Upper lobe of right lung (tissue), 1 donor: ENCODE data around the gene TEDC1. TPM values are rescaled to one million over a fixed set of nuclear protein-coding genes. Genes with fewer than 3 reads are reported as not detected.

Experiments
- ATAC-seq: fragments of 200-7000 bp; cut with Tn5 transposase; one replicate; pipeline ENCODE4 v1.9.1; 2020; ENCODE audit warnings: mild to moderate bottlenecking, moderate library complexity
- DNase-seq: peaks from one replicate; pipeline ENCODE4 v3.0.0-alpha.2; 2020
- H3K27ac ChIP-seq: fragments of 200-600 bp; one replicate; pipeline ENCODE4 v1.8.0; 2022
- H3K27me3 ChIP-seq: fragments of 200-600 bp; one replicate; pipeline ENCODE4 v1.8.0; 2022; ENCODE audit warnings: mild to moderate bottlenecking
- H3K36me3 ChIP-seq: fragments of 200-600 bp; one replicate; pipeline ENCODE4 v1.8.0; 2022
- H3K4me1 ChIP-seq: fragments of 200-600 bp; one replicate; pipeline ENCODE4 v1.8.0; 2022
- H3K4me3 ChIP-seq: fragments of 200-600 bp; one replicate; pipeline ENCODE4 v1.8.0; 2022; ENCODE audit warnings: mild to moderate bottlenecking
- H3K9me3 ChIP-seq: fragments of 200-600 bp; one replicate; pipeline ENCODE4 v1.8.0; 2022
- intact Hi-C: fragments of 100-400 bp; cut with DNase I; formaldehyde crosslinking; loops from one replicate; pipeline ENCODE4 v1.11.0; 2022
- long read RNA-seq: library from polyadenylated mRNA; unstranded; transcript quantifications from one replicate; pipeline ENCODE4 v2.0.0, GENCODE V29; 2021
- total RNA-seq: library from RNA; stranded (reverse); fragmentation: NEBNext Ultra II Directional; extraction: Animal tissue kit (Norgen Biotek cat#: 25700); gene quantifications from one replicate; pipeline ENCODE4 v1.2.1, GENCODE V29; 2021
- TF ChIP-seq, protein P1 (sequence below): fragments of 200-600 bp; IDR thresholded peaks from one replicate; pipeline ENCODE4 v1.8.0; 2022; ENCODE audit warnings: antibody characterized with exemption
- donor health status: DM: no; HTN: yes; CAD: no; lungs with severe emphysema.

The TEDC1 gene, protein sequence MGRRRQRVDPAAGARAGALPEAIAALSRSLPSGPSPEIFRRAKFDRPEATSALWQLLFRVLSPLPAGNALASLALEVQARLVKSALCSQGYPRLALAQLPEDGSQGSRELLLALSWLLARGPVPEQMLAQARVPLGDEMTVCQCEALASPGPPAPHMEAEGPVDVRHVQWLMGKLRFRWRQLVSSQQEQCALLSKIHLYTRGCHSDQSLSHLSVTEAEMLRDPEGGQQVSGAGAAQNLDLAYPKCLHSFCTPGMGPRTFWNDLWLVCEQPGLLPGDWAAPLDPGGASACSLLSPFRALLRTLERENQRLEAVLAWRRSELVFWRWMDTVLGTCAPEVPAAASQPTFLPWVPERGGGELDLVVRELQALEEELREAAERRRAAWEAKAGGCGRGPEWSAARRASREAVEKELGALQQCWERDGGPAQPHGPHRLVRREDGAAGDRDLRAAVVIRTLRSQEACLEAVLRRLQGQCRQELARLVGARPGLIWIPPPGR
- 7.9 TPM for total RNA-seq
- long read RNA-seq, partial matches to known transcripts, result 3 of 12 reads
- long read RNA-seq, other reads (novel, unspliced or antisense), result 5 of 12 reads

DNA sequence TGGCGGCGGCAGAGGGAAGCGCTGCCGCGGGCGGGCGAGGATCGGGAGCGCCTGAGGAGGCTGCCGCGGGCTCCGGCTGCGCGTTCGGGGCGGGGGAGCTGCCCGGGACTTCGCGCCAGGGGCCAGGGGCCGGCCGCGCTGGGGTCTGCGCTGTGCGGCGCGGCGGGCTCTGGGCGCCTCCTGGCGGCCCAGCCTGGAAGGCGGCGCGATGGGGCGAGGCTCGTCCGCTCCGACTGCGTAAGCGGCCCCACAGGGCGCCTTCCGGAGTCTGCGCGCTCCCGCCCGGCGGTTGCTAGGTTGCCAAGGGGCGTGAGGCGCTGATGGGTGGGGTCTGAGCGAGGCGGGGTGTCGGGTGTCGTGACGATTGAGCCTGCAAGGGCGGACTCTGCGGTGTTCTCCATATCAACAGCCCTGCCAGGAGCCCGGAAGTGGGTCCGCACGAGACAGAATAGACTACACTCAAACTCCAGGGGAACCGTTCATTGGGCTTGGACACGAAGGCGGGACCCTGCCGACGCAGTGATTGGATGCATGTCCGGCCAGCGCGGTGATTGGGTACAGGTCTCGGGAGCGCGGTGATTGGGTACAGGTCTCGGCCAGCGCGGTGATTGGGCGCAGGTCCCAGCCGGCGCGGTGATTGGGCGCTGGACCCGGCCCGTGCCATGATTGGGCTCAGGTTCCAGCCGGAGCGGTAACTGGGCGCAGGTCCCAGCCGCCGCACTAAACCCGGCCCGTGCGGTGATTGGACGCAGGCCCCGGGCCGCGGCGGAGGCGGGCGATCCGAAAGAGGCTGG, at the start of gene TEDC1:
Gene TEDC1, plus strand, starts transcription at position 675 of the 794 bp plus-strand sequence. CDS start 130 bp downstream, outside the sequence.
- Histone ChIP-seq H3K27ac (peak within 1 kb of the TSS; percentile 91), H3K9me3 (no peaks in the 10 kb centered on the region), H3K4me1 (peaks cover 30% of the 10 kb centered on the region), H3K4me3 (peak within 1 kb of the TSS; percentile 77), H3K36me3 (no peaks in the 10 kb centered on the region), H3K27me3 (no peaks in the 10 kb centered on the region)
- TF ChIP-seq, protein P1, sequence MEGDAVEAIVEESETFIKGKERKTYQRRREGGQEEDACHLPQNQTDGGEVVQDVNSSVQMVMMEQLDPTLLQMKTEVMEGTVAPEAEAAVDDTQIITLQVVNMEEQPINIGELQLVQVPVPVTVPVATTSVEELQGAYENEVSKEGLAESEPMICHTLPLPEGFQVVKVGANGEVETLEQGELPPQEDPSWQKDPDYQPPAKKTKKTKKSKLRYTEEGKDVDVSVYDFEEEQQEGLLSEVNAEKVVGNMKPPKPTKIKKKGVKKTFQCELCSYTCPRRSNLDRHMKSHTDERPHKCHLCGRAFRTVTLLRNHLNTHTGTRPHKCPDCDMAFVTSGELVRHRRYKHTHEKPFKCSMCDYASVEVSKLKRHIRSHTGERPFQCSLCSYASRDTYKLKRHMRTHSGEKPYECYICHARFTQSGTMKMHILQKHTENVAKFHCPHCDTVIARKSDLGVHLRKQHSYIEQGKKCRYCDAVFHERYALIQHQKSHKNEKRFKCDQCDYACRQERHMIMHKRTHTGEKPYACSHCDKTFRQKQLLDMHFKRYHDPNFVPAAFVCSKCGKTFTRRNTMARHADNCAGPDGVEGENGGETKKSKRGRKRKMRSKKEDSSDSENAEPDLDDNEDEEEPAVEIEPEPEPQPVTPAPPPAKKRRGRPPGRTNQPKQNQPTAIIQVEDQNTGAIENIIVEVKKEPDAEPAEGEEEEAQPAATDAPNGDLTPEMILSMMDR, result peak; percentile 69
- DNase-seq (peak; percentile 100), ATAC-seq (peak; percentile 86)
- intact Hi-C loops, result loop anchor here (10.0 kb wide), 1 partner anchor 96 kb away; the partner anchor contains the start of gene TEX22

DNA sequence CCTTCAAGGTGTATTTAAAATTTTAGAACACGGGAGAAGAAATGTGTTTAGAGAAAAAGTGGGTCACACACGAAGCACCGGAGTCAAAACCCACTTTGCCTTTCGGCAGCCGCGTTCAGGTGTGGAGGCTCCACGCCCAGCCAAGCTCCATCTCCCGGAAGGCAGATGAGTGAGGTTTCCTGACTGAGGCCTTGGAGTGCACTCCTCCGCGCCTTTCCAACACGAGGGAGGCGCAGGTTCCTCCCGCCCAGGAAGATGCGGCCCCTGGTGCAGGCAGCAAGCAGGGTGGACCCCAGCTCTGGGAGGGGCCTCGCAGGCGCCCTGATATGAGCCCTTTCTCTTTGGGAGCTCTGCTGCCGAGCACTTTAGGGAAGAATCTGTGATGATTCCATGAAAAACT, 48.9 kb upstream of the TEDC1 start:
- ATAC-seq, result no peak
- TF ChIP-seq, protein P1, result no peak
- DNase-seq, result no peak
- Histone ChIP-seq H3K4me1 (no peaks in the 10 kb centered on the region), H3K9me3 (no peaks in the 10 kb centered on the region), H3K27ac (no peak overlapping the region), H3K36me3 (no peaks in the 10 kb centered on the region), H3K27me3 (no peaks in the 10 kb centered on the region), H3K4me3 (no peak overlapping the region)
- intact Hi-C loops, result no loop called here

DNA sequence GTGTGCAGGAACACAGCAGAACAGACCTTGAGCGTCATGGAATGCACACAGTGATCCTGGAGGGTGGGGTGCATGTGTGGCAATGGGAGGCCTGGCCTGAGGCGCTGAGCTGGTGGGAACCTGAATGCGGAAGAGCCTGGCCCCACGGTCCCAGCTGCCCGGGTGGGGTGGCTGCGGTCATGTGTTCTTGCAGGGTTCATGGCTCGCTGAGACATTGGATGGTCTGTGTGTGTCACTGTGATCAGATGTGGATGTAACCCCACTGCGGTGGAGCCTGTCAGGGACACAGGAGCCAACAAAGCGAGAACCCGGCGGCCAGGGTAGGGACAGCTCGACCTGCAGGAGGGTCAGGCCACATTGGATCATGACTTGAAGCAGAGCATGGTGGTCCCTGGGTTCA, 48.2 kb upstream of the TEDC1 start:
- ATAC-seq (no peak), DNase-seq (no peak)
- H3K36me3 ChIP-seq, result no peaks in the 10 kb centered on the region
- H3K4me3 ChIP-seq, result no peak overlapping the region
- H3K4me1 ChIP-seq, result no peaks in the 10 kb centered on the region
- no peaks in the 10 kb centered on the region for H3K27me3 ChIP-seq
- no peak overlapping the region for H3K27ac ChIP-seq
- intact Hi-C loops, result no loop called here
- TF ChIP-seq, protein P1, result no peak
- no peaks in the 10 kb centered on the region for H3K9me3 ChIP-seq

DNA sequence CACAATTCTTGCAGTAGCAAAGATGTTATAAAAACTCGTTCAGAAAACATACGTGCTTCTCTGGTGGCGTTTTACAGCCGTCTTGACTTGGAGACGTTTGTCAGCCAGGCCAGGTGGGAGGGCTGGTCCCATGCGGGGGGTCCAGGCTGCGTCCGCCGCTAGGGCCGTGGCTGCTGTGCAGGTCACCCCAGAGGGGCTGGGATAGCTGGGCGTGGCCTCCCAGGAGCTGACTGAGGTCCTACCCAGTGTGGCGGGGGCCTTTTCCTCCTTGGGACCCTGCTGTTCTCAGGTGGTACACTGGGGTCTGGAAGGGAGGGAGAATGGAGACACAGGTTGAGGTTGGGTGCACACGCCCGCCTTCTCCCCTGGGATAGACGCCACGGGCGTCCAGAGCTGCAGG, 46.2 kb upstream of the TEDC1 start:
- TF ChIP-seq, protein P1, result no peak
- intact Hi-C loops, result no loop called here

DNA sequence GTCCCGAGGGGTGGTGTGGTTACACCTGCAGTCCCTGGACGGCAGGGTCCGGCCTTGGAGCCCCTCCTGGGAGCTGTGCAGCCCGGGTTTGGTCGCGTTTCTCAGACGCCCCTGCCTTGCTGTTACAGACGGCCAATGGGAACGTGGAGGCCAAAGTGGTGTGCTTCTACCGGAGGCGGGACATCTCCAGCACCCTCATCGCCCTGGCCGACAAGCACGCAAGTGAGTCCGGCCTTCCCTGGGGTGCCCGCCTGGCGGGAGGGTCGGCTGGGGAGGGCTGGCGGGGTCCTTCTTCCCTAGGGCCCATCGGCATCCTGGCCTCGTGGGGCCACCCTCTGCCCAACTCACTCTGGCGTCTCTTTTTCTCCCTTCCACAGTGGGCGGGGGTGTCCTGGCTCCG, 45.8 kb upstream of the TEDC1 start:
- TF ChIP-seq, protein P1, result no peak
- peaks cover 6% of the 10 kb centered on the region for H3K36me3 ChIP-seq
- intact Hi-C loops, result no loop called here

More for the DNA sequence above, 46.2 kb upstream of the TEDC1 start:
- Histone ChIP-seq H3K9me3 (no peaks in the 10 kb centered on the region), H3K36me3 (peaks cover 1% of the 10 kb centered on the region), H3K27me3 (no peaks in the 10 kb centered on the region), H3K4me3 (no peak overlapping the region), H3K4me1 (peaks cover 5% of the 10 kb centered on the region), H3K27ac (no peak overlapping the region)
- DNase-seq (no peak), ATAC-seq (no peak)

More for the DNA sequence above, 45.8 kb upstream of the TEDC1 start:
- H3K27me3 ChIP-seq, result no peaks in the 10 kb centered on the region
- no peaks in the 10 kb centered on the region for H3K9me3 ChIP-seq
- DNase-seq, result no peak
- no peak for ATAC-seq
- no peak overlapping the region for H3K27ac ChIP-seq
- no peak overlapping the region for H3K4me3 ChIP-seq
- peaks cover 5% of the 10 kb centered on the region for H3K4me1 ChIP-seq
